Measurements from ENCODE around the gene AHNAK. TPM values are rescaled to one million over a fixed set of nuclear protein-coding genes. Genes with fewer than 3 reads are reported as not detected.

AHNAK gene
- total RNA-seq, 4 donors from 2014 or later = 874 to 1,336 (median 1,047) TPM

- TF ChIP-seq CTCF (IDR thresholded peaks at IDR 0.05) = no peak
- DNase-seq (ENCODE audit: low spot score) (no peak), ATAC-seq (ENCODE audit: low FRiP score) (no peak)
Measured at GRCh38 chr11:62416596-62416995, 130.0 kb downstream of the AHNAK start.

- no peak for ATAC-seq (ENCODE audit: low FRiP score)
- no peak for DNase-seq (ENCODE audit: low spot score)
- TF ChIP-seq CTCF (IDR thresholded peaks at IDR 0.05) = no peak
Measured at GRCh38 chr11:62413060-62413696, 133.4 kb downstream of the AHNAK start.

- DNase-seq (ENCODE audit: low spot score) = no peak
- no peak for ATAC-seq (ENCODE audit: low FRiP score)
- no peak for TF ChIP-seq CTCF (IDR thresholded peaks at IDR 0.05)
Measured at GRCh38 chr11:62411524-62411923, 135.1 kb downstream of the AHNAK start.

GRCh38 chr11:62410972-62411371, 135.6 kb downstream of the AHNAK start:
- no peak for DNase-seq (ENCODE audit: low spot score)
- no peak for TF ChIP-seq CTCF (IDR thresholded peaks at IDR 0.05)
- no peak for ATAC-seq (ENCODE audit: low FRiP score)

GRCh38 chr11:62409831-62410230, 136.8 kb downstream of the AHNAK start:
- DNase-seq (ENCODE audit: low spot score) = no peak
- TF ChIP-seq CTCF (IDR thresholded peaks at IDR 0.05) = no peak

GRCh38 chr11:62406034-62406433, 140.6 kb downstream of the AHNAK start:
- ATAC-seq (ENCODE audit: low FRiP score) = no peak
- DNase-seq (ENCODE audit: low spot score) = no peak
- no peak for TF ChIP-seq CTCF (IDR thresholded peaks at IDR 0.05)

More at GRCh38 chr11:62409831-62410230, 136.8 kb downstream of the AHNAK start:
- no peak for ATAC-seq (ENCODE audit: low FRiP score)

- no peak for TF ChIP-seq CTCF (IDR thresholded peaks at IDR 0.05)
- no peak for ATAC-seq (ENCODE audit: low FRiP score)
- no peak for DNase-seq (ENCODE audit: low spot score)
Measured at GRCh38 chr11:62404901-62405300, 141.7 kb downstream of the AHNAK start.

All from omental fat pad (tissue), 4 donors.